H1 (cell line): ENCODE measurements around the gene HDGFL3. TPM values are rescaled to one million over a fixed set of nuclear protein-coding genes. Genes with fewer than 3 reads are reported as not detected.

Experiments used
- CTCF ChIA-PET: fragments of 300-600 bp; sonication (Branson Sonifier 250); formaldehyde crosslinking; loops from one replicate; lab custom pipeline; 2021; ENCODE audit not compliant: partially characterized antibody; lab: Charles Lee
- POLR2A ChIA-PET: fragments of 300-600 bp; sonication (Branson Sonifier 250); formaldehyde crosslinking; loops from one replicate; lab custom pipeline; 2021; ENCODE audit warnings: inconsistent platforms; ENCODE audit not compliant: partially characterized antibody; lab: Charles Lee
- DNase-seq, 2 experiments: peaks; one replicate each; pipeline versions ENCODE4 v3.0.0 to v3.0.0-alpha.2; 2010 to 2022; ENCODE audit warnings: low spot score in 2 of 2, low read depth in 1 of 2, mixed read lengths in 1 of 2
- FAIRE-seq: peaks from 2 replicates; lab custom pipeline; 2011; peaks lifted over from hg19 to GRCh38; lab: Jason Lieb, UNC
- H2AFZ ChIP-seq: 2 replicates; pipeline ENCODE4 v1.8.1; 2012; ENCODE audit warnings: low read length, inconsistent platforms
- H2AK5ac ChIP-seq: 2 replicates; pipeline ENCODE4 v1.6.1; 2013; ENCODE audit warnings: low read depth, low read length
- H2BK120ac ChIP-seq: replicated peaks from 2 replicates; pipeline ENCODE3; 2013; ENCODE audit warnings: low read depth, low read length, inconsistent platforms
- H2BK12ac ChIP-seq: 2 replicates; pipeline ENCODE4 v1.6.1; 2013; ENCODE audit warnings: low read depth, low read length
- H2BK15ac ChIP-seq: 2 replicates; pipeline ENCODE4 v1.6.1; 2013; ENCODE audit warnings: low read length
- H2BK20ac ChIP-seq: 2 replicates; pipeline ENCODE4 v1.6.1; 2013; ENCODE audit warnings: low read length
- H2BK5ac ChIP-seq: 2 replicates; pipeline ENCODE4 v1.6.1; 2013; ENCODE audit warnings: low read depth, low read length
- H3K14ac ChIP-seq: 2 replicates; pipeline ENCODE4 v1.6.1; 2013; ENCODE audit warnings: inconsistent platforms; ENCODE audit not compliant: insufficient read length
- H3K18ac ChIP-seq: 2 replicates; pipeline ENCODE4 v1.6.1; 2013; ENCODE audit warnings: low read length; ENCODE audit errors: extremely low read depth
- H3K23ac ChIP-seq: 2 replicates; pipeline ENCODE4 v1.6.1; 2013; ENCODE audit warnings: inconsistent platforms; ENCODE audit not compliant: insufficient read length
- H3K23me2 ChIP-seq: 2 replicates; pipeline ENCODE4 v1.6.1; 2013; ENCODE audit warnings: low read depth, low read length
- H3K27ac ChIP-seq: 2 replicates; pipeline ENCODE4 v1.6.1; 2011; ENCODE audit warnings: low read depth, low read length, inconsistent platforms
- H3K27me3 ChIP-seq, 4 experiments: replicated peaks in 1 of 4; 1 replicate in 1 of 4; 2 replicates in 3 of 4; pipeline versions ENCODE4 v1.6.1 to v1.8.1; 2011 to 2013; ENCODE audit warnings: low read length in 3 of 4, mild to moderate bottlenecking in 3 of 4, inconsistent platforms in 2 of 4, mixed read lengths in 2 of 4, moderate library complexity in 1 of 4; ENCODE audit not compliant: control insufficient read depth in 3 of 4, insufficient read depth in 3 of 4; ENCODE audit errors: extremely low read depth in 1 of 4
- H3K36me3 ChIP-seq, 4 experiments: 2 replicates each; pipeline versions ENCODE4 v1.6.1 to v1.8.1; 2011 to 2013; ENCODE audit warnings: mild to moderate bottlenecking in 4 of 4, low read length in 3 of 4, moderate library complexity in 2 of 4, control low read depth in 1 of 4, inconsistent platforms in 1 of 4; ENCODE audit not compliant: insufficient read depth in 4 of 4, control insufficient read depth in 2 of 4
- H3K4ac ChIP-seq: replicated peaks from 2 replicates; pipeline ENCODE3; 2013; ENCODE audit warnings: low read length, low read depth, mixed read lengths, inconsistent platforms; ENCODE audit not compliant: insufficient read length
- H3K4me1 ChIP-seq, 4 experiments: replicated peaks in 1 of 4; 1 replicate in 1 of 4; 2 replicates in 3 of 4; pipeline versions ENCODE4 v1.6.1 to v1.8.1; 2011 to 2013; ENCODE audit warnings: low read length in 3 of 4, inconsistent platforms in 2 of 4, mixed read lengths in 1 of 4; ENCODE audit not compliant: insufficient read depth in 4 of 4, control insufficient read depth in 3 of 4
- H3K4me2 ChIP-seq, 2 experiments: 2 replicates each; pipeline versions ENCODE4 v1.6.1 to v1.8.1; 2011 to 2013; ENCODE audit warnings: low read depth in 2 of 2, low read length in 2 of 2, control low read depth in 1 of 2, inconsistent platforms in 1 of 2, mild to moderate bottlenecking in 1 of 2; ENCODE audit not compliant: insufficient read depth in 1 of 2
- H3K4me3 ChIP-seq, 4 experiments: fragments of 200-600, 300-600 bp in 1 of 4; sonication (generic), shearing (Covaris generic), sonication (Bioruptor Twin) in 1 of 4; 2 replicates each; pipeline versions ENCODE4 v1.5.1 to v1.8.1; 2011 to 2016; ENCODE audit warnings: low read length in 4 of 4, low read depth in 3 of 4, control low read depth in 2 of 4, inconsistent platforms in 2 of 4, mild to moderate bottlenecking in 2 of 4, mixed read lengths in 1 of 4, moderate library complexity in 1 of 4; ENCODE audit not compliant: insufficient read depth in 2 of 4; ENCODE audit errors: extremely low read depth in 1 of 4
- H3K56ac ChIP-seq: replicated peaks from 2 replicates; pipeline ENCODE3; 2013; ENCODE audit warnings: low read depth, mild to moderate bottlenecking, mixed read lengths, low read length, inconsistent platforms; ENCODE audit not compliant: insufficient read length
- H3K79me1 ChIP-seq: 2 replicates; pipeline ENCODE4 v1.6.1; 2013; ENCODE audit warnings: low read depth, low read length, control low read depth
- H3K79me2 ChIP-seq, 2 experiments: 2 replicates each; pipeline versions ENCODE4 v1.6.1 to v1.8.1; 2012 to 2013; ENCODE audit warnings: low read length in 2 of 2, mild to moderate bottlenecking in 2 of 2, inconsistent platforms in 1 of 2; ENCODE audit not compliant: insufficient read depth in 2 of 2, control insufficient read depth in 1 of 2
- H3K9ac ChIP-seq, 4 experiments: replicated peaks in 1 of 4; 1 replicate in 1 of 4; 2 replicates in 3 of 4; pipeline versions ENCODE4 v1.6.1 to v1.8.1; 2011 to 2013; ENCODE audit warnings: low read depth in 3 of 4, low read length in 3 of 4, control low read depth in 2 of 4, mild to moderate bottlenecking in 2 of 4, moderate library complexity in 2 of 4, inconsistent platforms in 1 of 4; ENCODE audit errors: extremely low read depth in 1 of 4
- H3K9me3 ChIP-seq, 2 experiments: 2 replicates each; pipeline versions ENCODE4 v1.6.1 to v1.8.1; 2012 to 2013; ENCODE audit warnings: mild to moderate bottlenecking in 2 of 2, moderate library complexity in 2 of 2, control low read depth in 1 of 2, inconsistent platforms in 1 of 2, low read depth in 1 of 2, low read length in 1 of 2, mixed read lengths in 1 of 2; ENCODE audit not compliant: insufficient read depth in 2 of 2
- H4K20me1 ChIP-seq, 2 experiments: replicated peaks in 1 of 2; 2 replicates each; pipeline versions ENCODE3 to v1.8.1; 2011 to 2013; ENCODE audit warnings: inconsistent platforms in 2 of 2, low read length in 2 of 2, mild to moderate bottlenecking in 1 of 2; ENCODE audit not compliant: insufficient read depth in 2 of 2, control insufficient read depth in 1 of 2
- H4K5ac ChIP-seq: 2 replicates; pipeline ENCODE4 v1.6.1; 2013; ENCODE audit warnings: low read length, low read depth, mixed read lengths, inconsistent platforms; ENCODE audit not compliant: insufficient read length
- H4K8ac ChIP-seq: 2 replicates; pipeline ENCODE4 v1.8.0; 2013; ENCODE audit warnings: mild to moderate bottlenecking, moderate library complexity, low read length, inconsistent platforms; ENCODE audit not compliant: insufficient read depth; ENCODE audit errors: extremely low read depth
- H4K91ac ChIP-seq: replicated peaks from 2 replicates; pipeline ENCODE3; 2013; ENCODE audit warnings: low read length, mixed read lengths, inconsistent platforms; ENCODE audit not compliant: insufficient read length
- BACH1 ChIP-seq: IDR thresholded peaks from 2 replicates; pipeline ENCODE4 v1.6.1; 2012; ENCODE audit warnings: low read length, improper control_type of control experiment
- BRCA1 ChIP-seq: IDR thresholded peaks from 2 replicates; pipeline ENCODE4 v1.6.1; 2012; ENCODE audit warnings: low read depth, low read length, improper control_type of control experiment
- CBX5 ChIP-seq: fragments of 300-800, 300-1000 bp; sonication (generic); IDR thresholded peaks from 2 replicates; pipeline ENCODE4 v1.7.1; 2016; ENCODE audit warnings: antibody characterized with exemption, low read length, low read depth
- EGR1 ChIP-seq: IDR thresholded peaks from 2 replicates; pipeline ENCODE4 v1.6.1; 2011; ENCODE audit warnings: low read depth, low read length, borderline replicate concordance
- JUND ChIP-seq: IDR thresholded peaks from 2 replicates; pipeline ENCODE4 v1.6.1; 2011; ENCODE audit warnings: mild to moderate bottlenecking, improper control_type of control experiment, low read length
- NANOG ChIP-seq: IDR thresholded peaks from 2 replicates; pipeline ENCODE4 v1.6.1; 2011; ENCODE audit warnings: low read length, low read depth, mild to moderate bottlenecking, inconsistent platforms; ENCODE audit not compliant: insufficient read depth, poor library complexity, severe bottlenecking
- RNF2 ChIP-seq: fragments of 200-900, 300-1000 bp; sonication (generic); IDR thresholded peaks from 2 replicates; pipeline ENCODE4 v1.7.1; 2016; ENCODE audit warnings: borderline replicate concordance, low read depth, mild to moderate bottlenecking, antibody characterized with exemption, low read length; ENCODE audit not compliant: poor library complexity, severe bottlenecking; ENCODE audit errors: missing control alignments
- SAP30 ChIP-seq: fragments of 300-600 bp; sonication (generic); IDR thresholded peaks from 2 replicates; pipeline ENCODE4 v1.7.1; 2012; ENCODE audit warnings: low read length, moderate library complexity, mild to moderate bottlenecking, inconsistent platforms; ENCODE audit not compliant: insufficient read depth, insufficient replicate concordance
- SP2 ChIP-seq: IDR thresholded peaks from 2 replicates; pipeline ENCODE4 v1.6.1; 2012; ENCODE audit warnings: mild to moderate bottlenecking, low read length, inconsistent platforms
- WGBS, 2 experiments: shearing (Covaris generic) in 1 of 2; methylation state at CpG; one replicate each; pipeline versions ENCODE4 v1.1.6 to v1.1.7; 2013 to 2015; ENCODE audit warnings: low lambda C conversion rate in 2 of 2, mixed read lengths in 2 of 2, inconsistent platforms in 1 of 2, low coverage in 1 of 2, missing lambda C conversion rate in 1 of 2; ENCODE audit not compliant: insufficient replicate concordance in 2 of 2, insufficient coverage in 1 of 2, insufficient read length in 1 of 2; ENCODE audit errors: extremely low coverage in 1 of 2, missing lambda C conversion rate in 1 of 2; 5-methylcytosine and 5-hydroxymethylcytosine counted together
- polyA plus RNA-seq, 7 experiments: library from polyadenylated mRNA; depleted of rRNA in 3 of 7; stranded (reverse) in 5 of 7; unstranded in 2 of 7; fragments of >200 nt in 5 of 7; fragments of 200-250 nt in 2 of 7; gene quantifications; 1 replicate in 5 of 7; 2 replicates in 1 of 7; 4 replicates in 1 of 7; pipeline versions ENCODE4 v1.2.1 to v1.2.3, GENCODE V29; 2011 to 2013; ENCODE audit warnings: missing spikeins in 2 of 7, mixed read lengths in 2 of 7
- total RNA-seq: library from RNA; stranded (reverse); fragmentation: NEBNext Ultra II Directional; extraction: Animal tissue kit (Norgen Biotek cat#: 25700); gene quantifications from 2 replicates; pipeline ENCODE4 v1.2.1, GENCODE V29; 2021
- TF ChIP-seq, protein P1 (sequence below): IDR thresholded peaks from 2 replicates; pipeline ENCODE4 v1.6.1; 2012; ENCODE audit warnings: inconsistent platforms
- TF ChIP-seq, protein P2 (sequence below): IDR thresholded peaks from 2 replicates; pipeline ENCODE4 v1.6.1; 2011; ENCODE audit warnings: low read length, improper control_type of control experiment

The HDGFL3 gene
- total and polyA plus RNA-seq, 2 of the 8 experiments (the other 6 are each of a cell fraction or from before 2014, with no cell fraction given), result 14.1 to 149 TPM

DNA sequence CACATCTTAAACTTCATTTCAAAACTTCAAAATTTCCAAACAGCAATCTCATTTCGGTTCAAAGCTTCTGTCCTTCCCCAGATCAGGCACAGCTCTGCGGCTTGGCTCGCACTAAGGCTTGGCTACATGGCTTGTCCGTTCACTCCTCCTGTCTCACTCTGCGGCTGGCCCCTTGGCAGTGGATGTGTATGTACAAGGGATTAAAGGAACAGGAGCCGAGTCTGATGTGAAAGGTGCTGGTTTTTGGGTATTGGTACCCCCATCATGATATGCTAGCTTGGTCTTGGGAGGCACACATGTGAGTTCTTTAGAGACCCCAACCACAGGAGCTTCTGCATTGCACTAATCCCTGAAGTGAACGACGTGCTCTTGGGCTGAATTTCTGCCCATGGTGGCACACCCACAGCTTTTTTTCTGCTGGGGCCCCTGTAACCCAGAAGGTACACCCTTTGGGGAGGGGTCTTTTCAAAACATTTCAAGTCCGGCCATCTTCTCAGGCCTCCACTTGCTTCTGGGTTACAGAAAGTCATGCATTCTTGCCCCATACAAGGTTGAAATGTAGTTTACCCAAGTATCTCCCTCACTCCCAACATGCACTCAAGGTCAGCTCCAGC, 87.5 kb downstream of the HDGFL3 start:
- no peaks in the 10 kb centered on the region for H3K9me3 ChIP-seq
- H3K36me3 ChIP-seq, result no peaks in the 10 kb centered on the region
- no peak overlapping the region for H4K8ac ChIP-seq
- 90% methylated on average over 9 of the region's 9 CpGs; no CpG with 5 or more reads in 1 of the 2 experiments for WGBS, 2 experiments
- H3K56ac ChIP-seq, result no peak overlapping the region
- CTCF ChIA-PET, result interaction anchor here (0.8 to 1.5 kb wide), 3 partner anchors 8 to 11 kb away, joined by 3 to 4 read pairs (median 3); no protein-coding TSS in a partner anchor
- H3K18ac ChIP-seq, result no peak overlapping the region
- no peaks in the 10 kb centered on the region for H3K79me2 ChIP-seq
- no peak overlapping the region for H2BK12ac ChIP-seq
- H2BK20ac ChIP-seq, result no peak overlapping the region
- no peak overlapping the region for H4K5ac ChIP-seq
- no peaks in the 10 kb centered on the region; a peak in 1 of 7 replicates for H3K27me3 ChIP-seq
- H3K23ac ChIP-seq, result no peak overlapping the region
- H2BK120ac ChIP-seq, result no peak overlapping the region
- POLR2A ChIA-PET, result interaction anchor here (1.1 to 2.4 kb wide), 7 partner anchors 8 to 179 kb away, joined by 3 to 13 read pairs (median 4); no protein-coding TSS in a partner anchor
- H3K4me3 ChIP-seq, result no peak overlapping the region
- no peak overlapping the region for H3K27ac ChIP-seq
- H2BK15ac ChIP-seq, result no peak overlapping the region
- no peaks in the 10 kb centered on the region for H3K4me1 ChIP-seq
- H2AK5ac ChIP-seq, result no peak overlapping the region
- H3K79me1 ChIP-seq, result no peaks in the 10 kb centered on the region; the same call in 1 of the 2 replicates
- FAIRE-seq, result no peak
- H3K4me2 ChIP-seq, result no peak overlapping the region
- H4K91ac ChIP-seq, result no peak overlapping the region
- no peak overlapping the region for H3K4ac ChIP-seq
- no peak overlapping the region for H2BK5ac ChIP-seq
- H3K23me2 ChIP-seq, result no peaks in the 10 kb centered on the region; the same call in 1 of the 2 replicates
- no peak for DNase-seq
- H3K9ac ChIP-seq, result no peak overlapping the region
- H4K20me1 ChIP-seq, result no peaks in the 10 kb centered on the region
- H3K14ac ChIP-seq, result no peak overlapping the region
- no peak overlapping the region for H2AFZ ChIP-seq
- TF ChIP-seq, protein P1, sequence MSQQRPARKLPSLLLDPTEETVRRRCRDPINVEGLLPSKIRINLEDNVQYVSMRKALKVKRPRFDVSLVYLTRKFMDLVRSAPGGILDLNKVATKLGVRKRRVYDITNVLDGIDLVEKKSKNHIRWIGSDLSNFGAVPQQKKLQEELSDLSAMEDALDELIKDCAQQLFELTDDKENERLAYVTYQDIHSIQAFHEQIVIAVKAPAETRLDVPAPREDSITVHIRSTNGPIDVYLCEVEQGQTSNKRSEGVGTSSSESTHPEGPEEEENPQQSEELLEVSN, result no peak
- TF ChIP-seq NANOG, result no peak
- TF ChIP-seq SP2, result no peak
- TF ChIP-seq SAP30, result no peak
- no peak for TF ChIP-seq BRCA1
- TF ChIP-seq, protein P2, sequence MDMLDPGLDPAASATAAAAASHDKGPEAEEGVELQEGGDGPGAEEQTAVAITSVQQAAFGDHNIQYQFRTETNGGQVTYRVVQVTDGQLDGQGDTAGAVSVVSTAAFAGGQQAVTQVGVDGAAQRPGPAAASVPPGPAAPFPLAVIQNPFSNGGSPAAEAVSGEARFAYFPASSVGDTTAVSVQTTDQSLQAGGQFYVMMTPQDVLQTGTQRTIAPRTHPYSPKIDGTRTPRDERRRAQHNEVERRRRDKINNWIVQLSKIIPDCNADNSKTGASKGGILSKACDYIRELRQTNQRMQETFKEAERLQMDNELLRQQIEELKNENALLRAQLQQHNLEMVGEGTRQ, result no peak
- TF ChIP-seq RNF2, result no peak
- TF ChIP-seq EGR1, result no peak
- no peak for TF ChIP-seq CBX5
- no peak for TF ChIP-seq BACH1
- no peak for TF ChIP-seq JUND
